Endothelial cell of umbilical vein (primary cell): ENCODE results near the gene VASH2. TPM values are rescaled to one million over a fixed set of nuclear protein-coding genes. Genes with fewer than 3 reads are reported as not detected.
A peak's percentile ranks its signal among the peaks of the same experiment; 100 is the strongest.

Source experiments
- BruUV-seq: library from RNA; stranded (reverse); fragments of 400-500 nt; replicated peaks from 2 replicates; lab custom pipeline; 2021; lab: Mats Ljungman, UMichigan
- CTCF ChIA-PET: fragments of 300-600, 350-600 bp; sonication (Branson Sonifier 250); formaldehyde crosslinking; loops from one replicate; lab custom pipeline; 2021; ENCODE audit warnings: antibody characterized with exemption, inconsistent platforms; lab: Charles Lee
- POLR2A ChIA-PET: fragments of 300-600, 350-600 bp; sonication (Branson Sonifier 250); formaldehyde crosslinking; loops from one replicate; lab custom pipeline; 2021; ENCODE audit warnings: antibody characterized with exemption, inconsistent platforms; lab: Charles Lee
- DNase-seq: peaks from one replicate; pipeline ENCODE4 v3.0.0-alpha.2; 2011; ENCODE audit warnings: low read depth, low spot score
- FAIRE-seq: peaks from 2 replicates; lab custom pipeline; 2011; peaks lifted over from hg19 to GRCh38; lab: Jason Lieb, UNC
- H2AFZ ChIP-seq: 2 replicates; pipeline ENCODE4 v1.6.0; 2012; ENCODE audit warnings: low read depth, low read length, control low read depth, inconsistent platforms
- H3K27ac ChIP-seq: 2 replicates; pipeline ENCODE4 v1.5.1; 2011; ENCODE audit warnings: low read depth, mild to moderate bottlenecking, control low read depth, low read length, moderate library complexity; ENCODE audit not compliant: insufficient read depth
- H3K27me3 ChIP-seq, 2 experiments: 2 replicates each; pipeline versions ENCODE4 v1.6.0 to v1.6.1; 2011; ENCODE audit warnings: low read length in 2 of 2, mixed read lengths in 1 of 2; ENCODE audit not compliant: control insufficient read depth in 2 of 2, insufficient read depth in 2 of 2
- H3K36me3 ChIP-seq, 2 experiments: 2 replicates in 1 of 2; 3 replicates in 1 of 2; pipeline ENCODE4 v1.5.1; 2011; ENCODE audit warnings: low read length in 2 of 2, mild to moderate bottlenecking in 1 of 2, moderate library complexity in 1 of 2; ENCODE audit not compliant: control insufficient read depth in 2 of 2, insufficient read depth in 2 of 2; ENCODE audit errors: extremely low read depth in 1 of 2
- H3K4me1 ChIP-seq: 3 replicates; pipeline ENCODE4 v1.5.1; 2011; ENCODE audit warnings: mild to moderate bottlenecking, low read length; ENCODE audit not compliant: control insufficient read depth, insufficient read depth; ENCODE audit errors: extremely low read depth
- H3K4me2 ChIP-seq: 2 replicates; pipeline ENCODE4 v1.6.1; 2011; ENCODE audit warnings: low read length, control low read depth, mixed read lengths; ENCODE audit not compliant: insufficient read depth
- H3K4me3 ChIP-seq, 3 experiments: fragments of 200-600 bp in 1 of 3; sonication (generic), shearing (Covaris generic) in 1 of 3; replicated peaks in 1 of 3; 2 replicates each; pipeline ENCODE4 v1.5.1; 2011 to 2016; ENCODE audit warnings: control low read depth in 3 of 3, low read length in 3 of 3, mild to moderate bottlenecking in 2 of 3, inconsistent platforms in 1 of 3, low read depth in 1 of 3, moderate library complexity in 1 of 3; ENCODE audit not compliant: insufficient read depth in 1 of 3
- H3K79me2 ChIP-seq: 2 replicates; pipeline ENCODE4 v1.6.0; 2012; ENCODE audit warnings: low read length, inconsistent platforms; ENCODE audit not compliant: control insufficient read depth, insufficient read depth
- H3K9ac ChIP-seq: replicated peaks from 2 replicates; pipeline ENCODE3; 2011; ENCODE audit warnings: low read length, control low read depth; ENCODE audit not compliant: insufficient read depth; ENCODE audit errors: extremely low read depth
- H3K9me1 ChIP-seq: replicated peaks from 3 replicates; pipeline ENCODE4 v1.6.0; 2011; ENCODE audit warnings: mild to moderate bottlenecking, low read length; ENCODE audit not compliant: control insufficient read depth, insufficient read depth; ENCODE audit errors: extremely low read depth
- H3K9me3 ChIP-seq: replicated peaks from 2 replicates; pipeline ENCODE4 v1.5.1; 2012; ENCODE audit warnings: low read length, inconsistent platforms; ENCODE audit not compliant: control insufficient read depth, insufficient read depth
- H4K20me1 ChIP-seq: replicated peaks from 2 replicates; pipeline ENCODE3; 2011; ENCODE audit warnings: mild to moderate bottlenecking, low read length; ENCODE audit not compliant: control insufficient read depth, insufficient read depth; ENCODE audit errors: extremely low read depth
- EZH2 ChIP-seq: IDR thresholded peaks from 2 replicates; pipeline ENCODE4 v1.6.1; 2012; ENCODE audit warnings: borderline replicate concordance, low read depth, mild to moderate bottlenecking, moderate library complexity, low read length, inconsistent platforms; ENCODE audit not compliant: severe bottlenecking
- FOS ChIP-seq: IDR thresholded peaks from 2 replicates; pipeline ENCODE4 v1.6.1; 2011; ENCODE audit warnings: mild to moderate bottlenecking, low read length, moderate library complexity, borderline replicate concordance; ENCODE audit not compliant: insufficient read depth
- GATA2 ChIP-seq: IDR thresholded peaks from 2 replicates; pipeline ENCODE4 v1.7.0; 2011; ENCODE audit warnings: low read depth, mild to moderate bottlenecking, moderate library complexity, mixed read lengths, low read length; ENCODE audit not compliant: insufficient read length, insufficient read depth
- JUN ChIP-seq: IDR thresholded peaks from 2 replicates; pipeline ENCODE4 v1.6.1; 2011; ENCODE audit warnings: borderline replicate concordance, low read depth; ENCODE audit not compliant: insufficient read length, insufficient read depth
- POLR2A ChIP-seq: IDR thresholded peaks from 2 replicates; pipeline ENCODE4 v1.6.1; 2012; ENCODE audit warnings: low read depth, mild to moderate bottlenecking, control low read depth, low read length
- POLR2AphosphoS5 ChIP-seq: IDR thresholded peaks from 2 replicates; pipeline ENCODE4 v1.6.1; 2012; ENCODE audit warnings: low read depth, mild to moderate bottlenecking, control low read depth, low read length, moderate library complexity; ENCODE audit not compliant: insufficient read depth
- dilution Hi-C: fragments of 300-500 bp; cut with MboI; formaldehyde crosslinking; loops from one replicate; pipeline ENCODE4 v1.15.0; 2019; ENCODE audit warnings: low sequenced_read_pairs; ENCODE audit not compliant: extremely low pct_ligation_motif_present
- intact Hi-C: fragments of 100-400 bp; cut with micrococcal nuclease; formaldehyde crosslinking; loops from one replicate; pipeline ENCODE4 v1.10.0; 2022
- polyA plus RNA-seq, 4 experiments: library from polyadenylated mRNA; depleted of rRNA in 3 of 4; stranded (reverse) in 3 of 4; unstranded in 1 of 4; fragments of >200 nt; gene quantifications; 2 replicates each; pipeline versions ENCODE4 v1.2.1 to v1.2.3, GENCODE V29; 2011 to 2012; ENCODE audit warnings: missing spikeins in 1 of 4
- total RNA-seq: library from RNA; stranded (reverse); gene quantifications from 2 replicates; pipeline ENCODE4 v1.2.3, GENCODE V29; 2021
- TF ChIP-seq, protein P1 (sequence below): IDR thresholded peaks from 2 replicates; pipeline ENCODE4 v1.6.1; 2011; ENCODE audit not compliant: insufficient read depth, insufficient read length
- TF ChIP-seq, protein P2 (sequence below), 2 donors: IDR thresholded peaks; 1 replicate in 1 of 2; 2 replicates in 1 of 2; pipeline ENCODE4 v1.5.1; 2011; ENCODE audit warnings: low read length in 2 of 2, mild to moderate bottlenecking in 2 of 2, moderate library complexity in 2 of 2, control low read depth in 1 of 2, inconsistent platforms in 1 of 2, low read depth in 1 of 2; ENCODE audit not compliant: insufficient read depth in 1 of 2; ENCODE audit errors: extremely low read depth in 1 of 2

Gene VASH2
- total and polyA plus RNA-seq, 2 donors (not counting 3 experiments of a cell fraction or from before 2014, with no cell fraction given): 0.70 to 2.9 TPM

DNA sequence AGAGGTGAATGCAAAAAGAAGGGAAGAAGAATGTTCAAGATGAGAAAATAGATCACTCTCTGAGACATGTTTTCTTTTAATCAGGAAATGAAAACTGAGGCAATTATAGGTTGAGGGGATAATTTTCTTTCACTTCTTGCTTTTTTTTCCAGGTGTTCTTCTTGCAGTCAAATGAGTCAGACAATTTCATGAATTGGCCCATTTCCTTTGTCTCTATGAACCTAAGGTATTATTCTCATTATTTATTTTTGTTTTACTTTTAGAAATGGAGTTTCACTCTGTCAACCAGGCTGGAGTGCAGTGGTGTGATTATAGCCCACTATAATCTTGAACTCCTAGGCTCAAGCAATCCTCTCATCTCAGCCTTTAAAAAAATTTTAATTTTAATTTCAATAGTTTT, 3.5 kb upstream of the VASH2 start:
- Histone ChIP-seq H4K20me1 (no peaks in the 10 kb centered on the region), H2AFZ (no peak overlapping the region), H3K36me3 (no peaks in the 10 kb centered on the region), H3K4me1 (peaks cover 9% of the 10 kb centered on the region), H3K4me3 (no peak overlapping the region), H3K9me3 (no peaks in the 10 kb centered on the region), H3K9me1 (no peaks in the 10 kb centered on the region), H3K27me3 (peaks cover 13 to 21% of the 10 kb centered on the region in 2 experiments), H3K27ac (no peak overlapping the region), H3K9ac (no peak overlapping the region), H3K4me2 (no peak overlapping the region), H3K79me2 (no peaks in the 10 kb centered on the region)
- no TSS peak for BruUV-seq
- no peak for DNase-seq
- dilution Hi-C loops (no loop called here), intact Hi-C loops (no loop called here)
- POLR2A ChIA-PET: no interaction called here
- TF ChIP-seq EZH2: no peak
- TF ChIP-seq, protein P1, sequence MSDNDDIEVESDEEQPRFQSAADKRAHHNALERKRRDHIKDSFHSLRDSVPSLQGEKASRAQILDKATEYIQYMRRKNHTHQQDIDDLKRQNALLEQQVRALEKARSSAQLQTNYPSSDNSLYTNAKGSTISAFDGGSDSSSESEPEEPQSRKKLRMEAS: no peak
- CTCF ChIA-PET: no interaction called here
- FAIRE-seq: no peak

DNA sequence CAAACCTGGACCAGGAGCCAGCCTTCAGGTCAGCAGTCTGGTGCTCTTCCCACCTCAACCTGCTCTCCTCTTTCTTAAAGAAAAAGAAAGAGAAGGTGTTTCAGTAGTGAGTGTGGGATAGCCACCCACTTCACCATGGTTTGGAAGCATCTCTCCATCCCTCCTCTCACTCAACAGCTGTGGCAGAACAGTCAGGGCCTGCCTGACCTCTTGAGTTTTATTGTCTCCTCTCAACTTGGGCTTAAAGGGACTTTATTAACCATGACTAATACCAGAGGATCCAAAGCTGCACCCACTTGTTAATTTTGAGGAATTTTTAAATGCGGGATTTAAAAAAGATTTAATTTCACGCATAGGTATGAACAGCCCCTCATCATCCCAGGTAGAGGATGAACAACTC, 570 bp upstream of the VASH2 start:
- no peaks in the 10 kb centered on the region for H3K9me1 ChIP-seq
- peak overlapping the region; percentile 80 for H2AFZ ChIP-seq
- H3K27ac ChIP-seq: no peak overlapping the region
- peak overlapping the region in 2 of 3 experiments; percentile 48 to 51 for H3K4me3 ChIP-seq
- dilution Hi-C loops: no loop called here
- peaks cover 9% of the 10 kb centered on the region for H3K4me1 ChIP-seq
- H3K4me2 ChIP-seq: peak overlapping the region; percentile 75
- H4K20me1 ChIP-seq: no peaks in the 10 kb centered on the region
- no peak overlapping the region for H3K9ac ChIP-seq
- H3K79me2 ChIP-seq: no peaks in the 10 kb centered on the region
- FAIRE-seq: no peak
- intact Hi-C loops: loop anchor here (2.0 kb wide), 2 partner anchors 15 to 65 kb away; partner anchors contain the start of gene ANGEL2
- no peaks in the 10 kb centered on the region for H3K9me3 ChIP-seq
- no peak for DNase-seq
- TF ChIP-seq, protein P2, sequence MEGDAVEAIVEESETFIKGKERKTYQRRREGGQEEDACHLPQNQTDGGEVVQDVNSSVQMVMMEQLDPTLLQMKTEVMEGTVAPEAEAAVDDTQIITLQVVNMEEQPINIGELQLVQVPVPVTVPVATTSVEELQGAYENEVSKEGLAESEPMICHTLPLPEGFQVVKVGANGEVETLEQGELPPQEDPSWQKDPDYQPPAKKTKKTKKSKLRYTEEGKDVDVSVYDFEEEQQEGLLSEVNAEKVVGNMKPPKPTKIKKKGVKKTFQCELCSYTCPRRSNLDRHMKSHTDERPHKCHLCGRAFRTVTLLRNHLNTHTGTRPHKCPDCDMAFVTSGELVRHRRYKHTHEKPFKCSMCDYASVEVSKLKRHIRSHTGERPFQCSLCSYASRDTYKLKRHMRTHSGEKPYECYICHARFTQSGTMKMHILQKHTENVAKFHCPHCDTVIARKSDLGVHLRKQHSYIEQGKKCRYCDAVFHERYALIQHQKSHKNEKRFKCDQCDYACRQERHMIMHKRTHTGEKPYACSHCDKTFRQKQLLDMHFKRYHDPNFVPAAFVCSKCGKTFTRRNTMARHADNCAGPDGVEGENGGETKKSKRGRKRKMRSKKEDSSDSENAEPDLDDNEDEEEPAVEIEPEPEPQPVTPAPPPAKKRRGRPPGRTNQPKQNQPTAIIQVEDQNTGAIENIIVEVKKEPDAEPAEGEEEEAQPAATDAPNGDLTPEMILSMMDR (IDR thresholded peaks at IDR 0.05; ENCODE audit: extremely low read depth in 1 of 2, insufficient read depth in 1 of 2, low read depth in 1 of 2, low read length in 2 of 2): no peak
- TF ChIP-seq JUN (no peak), FOS (no peak), POLR2A (no peak), GATA2 (no peak), POLR2AphosphoS5 (no peak)
- CTCF ChIA-PET: interaction anchor here (0.9 kb wide), 1 partner anchor 91 kb away, joined by 3 read pairs; the partner anchor contains the start of gene FLVCR1
- H3K36me3 ChIP-seq: no peaks in the 10 kb centered on the region
- BruUV-seq: no TSS peak
- POLR2A ChIA-PET: no interaction called here
- peaks cover 17 to 22% of the 10 kb centered on the region in 2 experiments for H3K27me3 ChIP-seq
